Endothelial cell of umbilical vein (primary cell): ENCODE results near the gene GLYATL1. TPM values are rescaled to one million over a fixed set of nuclear protein-coding genes. Genes with fewer than 3 reads are reported as not detected.

ENCODE experiments used
- BruUV-seq: library from RNA; stranded (reverse); fragments of 400-500 nt; replicated peaks from 2 replicates; lab custom pipeline; 2021; lab: Mats Ljungman, UMichigan
- CTCF ChIA-PET: fragments of 300-600, 350-600 bp; sonication (Branson Sonifier 250); formaldehyde crosslinking; loops from one replicate; lab custom pipeline; 2021; ENCODE audit warnings: antibody characterized with exemption, inconsistent platforms; lab: Charles Lee
- POLR2A ChIA-PET: fragments of 300-600, 350-600 bp; sonication (Branson Sonifier 250); formaldehyde crosslinking; loops from one replicate; lab custom pipeline; 2021; ENCODE audit warnings: antibody characterized with exemption, inconsistent platforms; lab: Charles Lee
- DNase-seq: peaks from one replicate; pipeline ENCODE4 v3.0.0-alpha.2; 2011; ENCODE audit warnings: low read depth, low spot score
- FAIRE-seq: peaks from 2 replicates; lab custom pipeline; 2011; peaks lifted over from hg19 to GRCh38; lab: Jason Lieb, UNC
- H2AFZ ChIP-seq: 2 replicates; pipeline ENCODE4 v1.6.0; 2012; ENCODE audit warnings: low read depth, low read length, control low read depth, inconsistent platforms
- H3K27ac ChIP-seq: 2 replicates; pipeline ENCODE4 v1.5.1; 2011; ENCODE audit warnings: low read depth, mild to moderate bottlenecking, control low read depth, low read length, moderate library complexity; ENCODE audit not compliant: insufficient read depth
- H3K27me3 ChIP-seq, 2 experiments: 2 replicates each; pipeline versions ENCODE4 v1.6.0 to v1.6.1; 2011; ENCODE audit warnings: low read length in 2 of 2, mixed read lengths in 1 of 2; ENCODE audit not compliant: control insufficient read depth in 2 of 2, insufficient read depth in 2 of 2
- H3K36me3 ChIP-seq, 2 experiments: 2 replicates in 1 of 2; 3 replicates in 1 of 2; pipeline ENCODE4 v1.5.1; 2011; ENCODE audit warnings: low read length in 2 of 2, mild to moderate bottlenecking in 1 of 2, moderate library complexity in 1 of 2; ENCODE audit not compliant: control insufficient read depth in 2 of 2, insufficient read depth in 2 of 2; ENCODE audit errors: extremely low read depth in 1 of 2
- H3K4me1 ChIP-seq: 3 replicates; pipeline ENCODE4 v1.5.1; 2011; ENCODE audit warnings: mild to moderate bottlenecking, low read length; ENCODE audit not compliant: control insufficient read depth, insufficient read depth; ENCODE audit errors: extremely low read depth
- H3K4me2 ChIP-seq: 2 replicates; pipeline ENCODE4 v1.6.1; 2011; ENCODE audit warnings: low read length, control low read depth, mixed read lengths; ENCODE audit not compliant: insufficient read depth
- H3K4me3 ChIP-seq, 3 experiments: fragments of 200-600 bp in 1 of 3; sonication (generic), shearing (Covaris generic) in 1 of 3; replicated peaks in 1 of 3; 2 replicates each; pipeline ENCODE4 v1.5.1; 2011 to 2016; ENCODE audit warnings: control low read depth in 3 of 3, low read length in 3 of 3, mild to moderate bottlenecking in 2 of 3, inconsistent platforms in 1 of 3, low read depth in 1 of 3, moderate library complexity in 1 of 3; ENCODE audit not compliant: insufficient read depth in 1 of 3
- H3K79me2 ChIP-seq: 2 replicates; pipeline ENCODE4 v1.6.0; 2012; ENCODE audit warnings: low read length, inconsistent platforms; ENCODE audit not compliant: control insufficient read depth, insufficient read depth
- H3K9ac ChIP-seq: replicated peaks from 2 replicates; pipeline ENCODE3; 2011; ENCODE audit warnings: low read length, control low read depth; ENCODE audit not compliant: insufficient read depth; ENCODE audit errors: extremely low read depth
- H3K9me1 ChIP-seq: replicated peaks from 3 replicates; pipeline ENCODE4 v1.6.0; 2011; ENCODE audit warnings: mild to moderate bottlenecking, low read length; ENCODE audit not compliant: control insufficient read depth, insufficient read depth; ENCODE audit errors: extremely low read depth
- H3K9me3 ChIP-seq: replicated peaks from 2 replicates; pipeline ENCODE4 v1.5.1; 2012; ENCODE audit warnings: low read length, inconsistent platforms; ENCODE audit not compliant: control insufficient read depth, insufficient read depth
- H4K20me1 ChIP-seq: replicated peaks from 2 replicates; pipeline ENCODE3; 2011; ENCODE audit warnings: mild to moderate bottlenecking, low read length; ENCODE audit not compliant: control insufficient read depth, insufficient read depth; ENCODE audit errors: extremely low read depth
- CTCF ChIP-seq, 2 donors: IDR thresholded peaks; 1 replicate in 1 of 2; 2 replicates in 1 of 2; pipeline ENCODE4 v1.5.1; 2011; ENCODE audit warnings: low read length in 2 of 2, mild to moderate bottlenecking in 2 of 2, moderate library complexity in 2 of 2, control low read depth in 1 of 2, inconsistent platforms in 1 of 2, low read depth in 1 of 2; ENCODE audit not compliant: insufficient read depth in 1 of 2; ENCODE audit errors: extremely low read depth in 1 of 2
- EZH2 ChIP-seq: IDR thresholded peaks from 2 replicates; pipeline ENCODE4 v1.6.1; 2012; ENCODE audit warnings: borderline replicate concordance, low read depth, mild to moderate bottlenecking, moderate library complexity, low read length, inconsistent platforms; ENCODE audit not compliant: severe bottlenecking
- FOS ChIP-seq: IDR thresholded peaks from 2 replicates; pipeline ENCODE4 v1.6.1; 2011; ENCODE audit warnings: mild to moderate bottlenecking, low read length, moderate library complexity, borderline replicate concordance; ENCODE audit not compliant: insufficient read depth
- GATA2 ChIP-seq: IDR thresholded peaks from 2 replicates; pipeline ENCODE4 v1.7.0; 2011; ENCODE audit warnings: low read depth, mild to moderate bottlenecking, moderate library complexity, mixed read lengths, low read length; ENCODE audit not compliant: insufficient read length, insufficient read depth
- JUN ChIP-seq: IDR thresholded peaks from 2 replicates; pipeline ENCODE4 v1.6.1; 2011; ENCODE audit warnings: borderline replicate concordance, low read depth; ENCODE audit not compliant: insufficient read length, insufficient read depth
- MAX ChIP-seq: IDR thresholded peaks from 2 replicates; pipeline ENCODE4 v1.6.1; 2011; ENCODE audit not compliant: insufficient read depth, insufficient read length
- MYC ChIP-seq: IDR thresholded peaks from one replicate; pipeline ENCODE4 v1.6.1; 2011; ENCODE audit warnings: mild to moderate bottlenecking, low read depth, low read length
- POLR2A ChIP-seq: IDR thresholded peaks from 2 replicates; pipeline ENCODE4 v1.6.1; 2012; ENCODE audit warnings: low read depth, mild to moderate bottlenecking, control low read depth, low read length
- POLR2AphosphoS5 ChIP-seq: IDR thresholded peaks from 2 replicates; pipeline ENCODE4 v1.6.1; 2012; ENCODE audit warnings: low read depth, mild to moderate bottlenecking, control low read depth, low read length, moderate library complexity; ENCODE audit not compliant: insufficient read depth
- dilution Hi-C: fragments of 300-500 bp; cut with MboI; formaldehyde crosslinking; loops from one replicate; pipeline ENCODE4 v1.15.0; 2019; ENCODE audit warnings: low sequenced_read_pairs; ENCODE audit not compliant: extremely low pct_ligation_motif_present
- intact Hi-C: fragments of 100-400 bp; cut with micrococcal nuclease; formaldehyde crosslinking; loops from one replicate; pipeline ENCODE4 v1.10.0; 2022
- polyA plus RNA-seq, 4 experiments: library from polyadenylated mRNA; depleted of rRNA in 3 of 4; stranded (reverse) in 3 of 4; unstranded in 1 of 4; fragments of >200 nt; gene quantifications; 2 replicates each; pipeline versions ENCODE4 v1.2.1 to v1.2.3, GENCODE V29; 2011 to 2012; ENCODE audit warnings: missing spikeins in 1 of 4
- total RNA-seq: library from RNA; stranded (reverse); gene quantifications from 2 replicates; pipeline ENCODE4 v1.2.3, GENCODE V29; 2021

The GLYATL1 gene
- total and polyA plus RNA-seq, 2 donors (not counting 3 experiments of a cell fraction or from before 2014, with no cell fraction given), result not detected

- DNase-seq, result no peak
- Histone ChIP-seq H2AFZ (no peak overlapping the region), H3K4me3 (no peak overlapping the region), H3K4me1 (no peaks in the 10 kb centered on the region), H3K79me2 (no peaks in the 10 kb centered on the region), H3K9me1 (no peaks in the 10 kb centered on the region), H3K27ac (no peak overlapping the region), H4K20me1 (no peaks in the 10 kb centered on the region), H3K27me3 (peaks cover 0 to under 1% of the 10 kb centered on the region in 2 experiments), H3K36me3 (no peaks in the 10 kb centered on the region), H3K9ac (no peak overlapping the region), H3K9me3 (no peaks in the 10 kb centered on the region), H3K4me2 (no peak overlapping the region)
- TF ChIP-seq GATA2 (no peak), POLR2A (no peak), FOS (no peak), JUN (no peak), MYC (no peak), POLR2AphosphoS5 (no peak), MAX (no peak), EZH2 (no peak), CTCF (IDR thresholded peaks at IDR 0.05; ENCODE audit: extremely low read depth in 1 of 2, insufficient read depth in 1 of 2, low read depth in 1 of 2, low read length in 2 of 2) (no peak)
- POLR2A ChIA-PET, result no interaction called here
- CTCF ChIA-PET, result no interaction called here
- BruUV-seq, result no TSS peak
- intact Hi-C loops (no loop called here), dilution Hi-C loops (no loop called here)
- no peak for FAIRE-seq
Observed at GRCh38 chr11:58912124-58912523, 27.2 kb upstream of the GLYATL1 start.
